Measurements from ENCODE around the gene SLC25A3.

DNA sequence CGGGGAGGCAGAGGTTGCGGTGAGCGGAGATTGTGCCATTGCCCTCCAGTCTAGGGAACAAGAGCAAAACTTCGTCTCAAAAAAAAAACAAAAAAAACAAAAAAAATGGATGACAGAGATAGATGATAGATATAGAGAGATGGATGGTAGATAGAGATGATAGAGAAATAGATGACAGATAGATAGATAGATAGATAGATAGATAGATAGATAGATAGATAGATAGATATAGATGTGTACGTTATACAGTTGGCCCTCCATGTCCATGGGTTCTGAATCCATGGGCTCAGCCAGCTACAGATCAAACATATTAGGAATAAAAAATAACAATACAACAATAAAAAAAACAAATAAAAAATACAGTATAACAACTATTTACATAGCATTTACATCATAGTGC lies 12.8 kb upstream of the SLC25A3 start:
- TF ChIP-seq, protein P1, sequence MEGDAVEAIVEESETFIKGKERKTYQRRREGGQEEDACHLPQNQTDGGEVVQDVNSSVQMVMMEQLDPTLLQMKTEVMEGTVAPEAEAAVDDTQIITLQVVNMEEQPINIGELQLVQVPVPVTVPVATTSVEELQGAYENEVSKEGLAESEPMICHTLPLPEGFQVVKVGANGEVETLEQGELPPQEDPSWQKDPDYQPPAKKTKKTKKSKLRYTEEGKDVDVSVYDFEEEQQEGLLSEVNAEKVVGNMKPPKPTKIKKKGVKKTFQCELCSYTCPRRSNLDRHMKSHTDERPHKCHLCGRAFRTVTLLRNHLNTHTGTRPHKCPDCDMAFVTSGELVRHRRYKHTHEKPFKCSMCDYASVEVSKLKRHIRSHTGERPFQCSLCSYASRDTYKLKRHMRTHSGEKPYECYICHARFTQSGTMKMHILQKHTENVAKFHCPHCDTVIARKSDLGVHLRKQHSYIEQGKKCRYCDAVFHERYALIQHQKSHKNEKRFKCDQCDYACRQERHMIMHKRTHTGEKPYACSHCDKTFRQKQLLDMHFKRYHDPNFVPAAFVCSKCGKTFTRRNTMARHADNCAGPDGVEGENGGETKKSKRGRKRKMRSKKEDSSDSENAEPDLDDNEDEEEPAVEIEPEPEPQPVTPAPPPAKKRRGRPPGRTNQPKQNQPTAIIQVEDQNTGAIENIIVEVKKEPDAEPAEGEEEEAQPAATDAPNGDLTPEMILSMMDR (IDR thresholded peaks at IDR 0.05; ENCODE audit: low read length) = no peak
- no peak for TF ChIP-seq EZH2 (IDR thresholded peaks at IDR 0.05; ENCODE audit: borderline replicate concordance, low read length)
